ELF-1 (cell line): ENCODE data around the gene KLHL42.
A peak's percentile ranks its signal among the peaks of the same experiment; 100 is the strongest.
"Not testable (repeated sequence)": the region's sequence is repeated elsewhere in the genome, so short reads cannot be mapped to it uniquely, and the experiment has no call there.

Source experiments
- DNase-seq: peaks from one replicate; pipeline ENCODE4 v3.0.0-alpha.2; 2016; ENCODE audit warnings: low read depth, low spot score

Gene KLHL42

DNA sequence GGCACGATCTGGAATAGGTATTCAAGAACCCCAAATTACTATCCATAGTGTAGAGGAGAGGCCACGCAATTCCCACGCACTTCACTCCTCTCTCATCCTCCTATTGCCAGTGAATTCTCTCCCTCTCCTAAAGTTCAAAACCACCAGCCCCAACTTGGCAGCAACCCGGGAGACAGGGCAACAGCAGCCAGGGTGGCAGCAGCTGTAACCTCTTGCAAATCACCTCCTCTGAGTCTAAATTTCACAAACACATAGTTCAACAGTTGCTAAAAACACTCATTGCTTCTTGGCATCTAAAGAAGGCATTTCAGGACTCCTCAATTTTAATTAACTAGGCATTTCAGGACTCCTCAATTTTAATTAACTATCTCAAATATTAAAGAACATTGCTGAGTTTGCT, 37.7 kb downstream of the KLHL42 start:
- no peak for DNase-seq

GRCh38 chr12:27818401-27818918, 38.4 kb downstream of the KLHL42 start:
- DNase-seq: peak; percentile 3

DNA sequence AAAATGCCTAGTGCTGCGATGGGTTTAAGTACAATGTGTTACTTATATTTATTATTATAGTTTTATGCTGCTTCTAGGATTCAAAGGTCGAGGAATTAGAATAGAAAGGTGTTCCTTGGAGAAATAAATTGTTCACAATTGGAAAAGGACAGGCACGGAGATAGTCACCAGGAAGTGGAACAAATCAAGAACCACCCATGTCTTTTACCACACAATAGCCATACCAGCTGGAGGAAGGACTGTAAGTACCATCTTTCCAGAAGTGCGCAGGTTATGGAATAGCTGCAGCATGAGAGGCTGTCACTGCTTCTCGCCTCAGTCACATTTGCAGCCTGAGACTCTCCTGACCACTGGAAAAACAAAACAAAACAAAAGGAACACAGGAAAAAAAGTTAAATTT, 40.5 kb downstream of the KLHL42 start:
- no peak for DNase-seq

- peak; percentile 60 for DNase-seq
Observed at GRCh38 chr12:27821259-27821973, 41.4 kb downstream of the KLHL42 start.

- DNase-seq: no peak
Observed at GRCh38 chr12:27822076-27822712, 42.2 kb downstream of the KLHL42 start.

DNA sequence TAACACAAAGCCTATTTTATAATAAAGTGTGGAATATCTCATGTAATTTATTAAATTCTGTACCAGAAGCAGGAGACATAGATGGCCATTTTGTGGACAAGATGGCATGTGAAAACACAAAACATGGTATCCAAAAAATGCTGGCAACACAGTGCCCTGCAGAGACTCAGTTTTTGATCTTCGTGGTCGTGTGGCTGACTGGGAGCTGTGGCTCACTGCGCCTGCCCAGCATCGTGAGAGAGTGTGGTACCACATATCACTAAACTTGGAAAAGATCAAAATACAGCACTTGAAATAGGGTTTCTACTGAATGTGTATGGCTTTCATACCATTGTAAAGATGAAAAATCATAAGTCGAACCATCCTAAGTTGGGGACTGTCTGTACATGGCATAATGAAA, 43.0 kb downstream of the KLHL42 start:
- no peak for DNase-seq

GRCh38 chr12:27824126-27824842, 44.3 kb downstream of the KLHL42 start:
- DNase-seq: no peak

GRCh38 chr12:27826076-27826475, 46.0 kb downstream of the KLHL42 start:
- DNase-seq: no peak

DNA sequence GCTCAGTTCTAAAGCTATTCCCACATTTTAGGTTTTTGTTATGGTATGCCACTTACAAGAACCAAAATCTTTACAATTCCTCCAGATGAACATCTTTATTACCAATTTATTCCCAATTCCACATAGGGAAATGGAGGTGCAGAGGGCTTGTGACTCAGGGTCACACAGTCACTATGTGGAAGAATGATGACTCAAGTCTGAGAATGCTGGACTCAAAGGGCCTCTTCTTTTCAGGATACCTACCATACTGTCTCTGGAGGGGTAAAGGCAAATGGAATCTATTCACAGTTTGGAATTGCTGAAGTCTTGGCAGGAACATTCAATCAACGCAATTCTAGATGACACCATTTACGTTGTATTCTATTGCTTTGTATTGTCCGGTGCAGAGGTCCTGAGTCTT, 48.2 kb downstream of the KLHL42 start:
- no peak for DNase-seq

- no peak for DNase-seq
Observed at GRCh38 chr12:27838543-27839185, 58.6 kb downstream of the KLHL42 start.

- no peak for DNase-seq
Observed at GRCh38 chr12:27840229-27840999, 60.4 kb downstream of the KLHL42 start.

DNA sequence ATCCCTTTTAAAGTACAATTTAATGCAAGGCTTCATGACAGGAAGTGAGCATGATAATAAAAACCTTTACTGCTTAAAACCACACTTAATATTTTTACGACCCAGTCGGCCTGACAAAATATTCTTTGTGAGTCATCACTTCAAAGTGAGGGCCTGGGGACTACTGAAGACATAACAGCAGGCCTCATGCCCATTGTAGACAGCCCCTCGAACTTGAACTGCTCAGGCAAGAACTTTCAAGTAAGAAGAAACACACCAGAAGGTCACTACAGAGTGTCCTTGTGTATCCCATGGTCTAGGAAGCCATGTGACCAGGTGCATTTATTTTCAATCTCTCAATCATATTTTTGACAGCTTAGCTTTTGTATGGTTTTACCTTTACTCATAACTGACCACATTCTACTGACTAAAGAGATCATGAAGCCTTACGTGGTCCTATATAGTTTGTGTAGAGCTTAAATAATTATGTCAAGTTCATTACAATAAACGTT, 61.4 kb downstream of the KLHL42 start:
- DNase-seq: no peak

- DNase-seq: no peak
Observed at GRCh38 chr12:27843714-27844245, 63.7 kb downstream of the KLHL42 start.

DNA sequence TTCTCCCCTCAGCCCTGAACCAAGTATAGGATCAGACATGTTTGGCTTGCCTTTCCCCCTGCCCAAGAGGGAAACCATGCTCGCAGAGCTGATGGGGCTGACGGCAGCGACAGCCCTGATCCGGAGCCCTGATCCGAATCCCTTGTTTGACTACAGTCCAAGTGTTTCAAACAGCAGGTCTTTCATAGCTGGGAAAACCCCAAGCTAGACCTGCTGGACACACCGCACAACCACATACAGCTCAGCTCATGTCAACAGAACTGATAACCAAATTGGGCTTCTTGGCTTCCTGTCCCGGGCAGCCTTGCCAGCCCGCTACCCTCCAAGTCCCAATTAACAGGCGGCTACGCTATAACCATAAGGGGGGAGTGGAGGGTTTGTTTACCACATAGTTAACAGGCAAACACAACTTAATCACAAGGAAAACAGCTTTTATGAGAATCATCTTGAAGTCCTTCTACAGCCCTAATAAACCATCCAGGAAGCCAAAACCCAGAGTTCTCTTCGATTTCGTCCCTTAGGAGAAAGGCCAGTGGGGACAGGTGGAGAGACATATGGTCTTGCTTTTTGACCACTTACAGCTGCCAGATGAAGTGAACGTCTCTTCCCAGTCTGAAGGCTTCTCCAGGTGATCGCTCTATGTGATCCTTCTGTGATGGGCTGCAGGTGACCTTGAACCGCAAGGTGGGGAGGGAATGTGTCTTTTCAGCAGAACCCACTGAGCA, 64.5 kb downstream of the KLHL42 start:
- DNase-seq: no peak

GRCh38 chr12:27845187-27845586, 65.2 kb downstream of the KLHL42 start:
- DNase-seq: no peak

- DNase-seq: not testable (repeated sequence)
Observed at GRCh38 chr12:27845706-27846105, 65.7 kb downstream of the KLHL42 start.

DNA sequence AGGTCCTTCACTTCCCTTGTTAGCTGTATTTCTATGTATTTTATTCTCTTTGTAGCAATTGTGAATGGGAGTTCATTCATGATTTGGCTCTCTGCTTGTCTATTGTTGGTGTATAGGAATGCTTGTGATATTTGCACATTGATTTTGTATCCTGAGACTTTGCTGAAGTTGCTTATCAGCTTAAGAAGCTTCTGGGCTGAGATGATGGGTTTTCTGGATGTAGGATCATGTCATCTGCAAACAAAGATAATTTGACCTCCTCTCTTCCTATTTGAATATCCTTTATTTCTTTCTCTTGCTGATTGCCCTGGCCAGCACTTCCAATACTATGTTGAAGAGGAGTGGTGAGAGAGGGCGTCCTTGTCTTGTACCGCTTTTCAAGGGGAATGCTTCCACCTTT, 67.3 kb downstream of the KLHL42 start:
- not testable (repeated sequence) for DNase-seq

DNA sequence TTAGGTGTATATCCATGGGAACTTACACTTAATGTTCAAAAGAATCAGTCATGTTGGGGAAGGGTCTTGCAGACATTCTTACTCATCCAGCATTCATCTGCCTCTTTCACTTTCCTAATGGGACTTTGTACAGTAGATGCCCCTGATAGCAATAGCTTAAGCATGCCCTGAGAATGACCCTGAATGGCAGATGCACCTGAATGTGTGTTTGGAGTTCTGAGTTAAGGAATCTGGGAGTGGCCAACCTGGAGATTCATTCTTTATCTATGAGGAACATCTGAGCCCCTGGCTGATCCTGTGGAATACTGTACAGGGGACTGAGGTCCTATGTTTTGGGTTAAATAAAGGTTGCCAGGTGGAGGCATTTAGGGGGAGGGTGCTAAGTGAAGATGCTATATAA, 71.3 kb downstream of the KLHL42 start:
- DNase-seq: no peak

GRCh38 chr12:27852117-27852516, 72.1 kb downstream of the KLHL42 start:
- DNase-seq: no peak
